DND-41 (cell line): ENCODE data around the gene GRIA1.

Experiments used
- ATAC-seq: fragments of 200-7000 bp; cut with Tn5 transposase; 3 replicates; pipeline ENCODE4 v1.9.1; 2021; ENCODE audit warnings: low read depth; ENCODE audit not compliant: insufficient read depth
- DNase-seq: peaks from one replicate; pipeline ENCODE4 v3.0.0-alpha.2; 2020
- H2AFZ ChIP-seq: 2 replicates; pipeline ENCODE4 v1.6.0; 2012; ENCODE audit warnings: low read depth, low read length
- H3K27ac ChIP-seq: 2 replicates; pipeline ENCODE4 v1.5.1; 2012; ENCODE audit warnings: low read length, inconsistent platforms
- H3K27me3 ChIP-seq: fragments of 200-600 bp; sonication (generic); 2 replicates; pipeline ENCODE4 v1.6.0; 2012; ENCODE audit warnings: low read length, mild to moderate bottlenecking, inconsistent platforms; ENCODE audit not compliant: insufficient read depth, poor library complexity
- H3K36me3 ChIP-seq: 2 replicates; pipeline ENCODE4 v1.5.1; 2012; ENCODE audit warnings: low read length, inconsistent platforms; ENCODE audit not compliant: insufficient read depth
- H3K4me1 ChIP-seq: 2 replicates; pipeline ENCODE4 v1.5.1; 2012; ENCODE audit warnings: mild to moderate bottlenecking, low read length; ENCODE audit not compliant: insufficient read depth
- H3K4me2 ChIP-seq: 2 replicates; pipeline ENCODE4 v1.6.0; 2012; ENCODE audit warnings: mild to moderate bottlenecking, moderate library complexity, low read length, inconsistent platforms; ENCODE audit not compliant: insufficient read depth
- H3K4me3 ChIP-seq, 2 experiments: fragments of 200-600 bp in 1 of 2; shearing (Covaris generic) in 1 of 2; 2 replicates each; pipeline ENCODE4 v1.5.1; 2012 to 2016; ENCODE audit warnings: inconsistent platforms in 2 of 2, low read length in 2 of 2, mild to moderate bottlenecking in 2 of 2, low read depth in 1 of 2, moderate library complexity in 1 of 2
- H3K79me2 ChIP-seq: 2 replicates; pipeline ENCODE4 v1.6.0; 2012; ENCODE audit warnings: low read length, inconsistent platforms; ENCODE audit not compliant: insufficient read depth
- H3K9ac ChIP-seq: 2 replicates; pipeline ENCODE4 v1.6.0; 2012; ENCODE audit warnings: low read depth, mild to moderate bottlenecking, inconsistent platforms, low read length, moderate library complexity
- H3K9me3 ChIP-seq: 2 replicates; pipeline ENCODE4 v1.5.1; 2012; ENCODE audit warnings: low read length, moderate library complexity, mild to moderate bottlenecking, inconsistent platforms; ENCODE audit not compliant: insufficient read depth, severe bottlenecking
- H4K20me1 ChIP-seq: 2 replicates; pipeline ENCODE4 v1.6.0; 2012; ENCODE audit warnings: low read length; ENCODE audit not compliant: insufficient read depth
- CTCF ChIP-seq: IDR thresholded peaks from 2 replicates; pipeline ENCODE4 v1.5.1; 2012; ENCODE audit warnings: borderline replicate concordance, low read length, moderate library complexity, mild to moderate bottlenecking; ENCODE audit not compliant: poor library complexity, severe bottlenecking; ENCODE audit errors: extremely low read depth
- EZH2 ChIP-seq: IDR thresholded peaks from 3 replicates; pipeline ENCODE4 v1.6.1; 2012; ENCODE audit warnings: borderline replicate concordance, low read depth, mild to moderate bottlenecking, moderate library complexity, low read length, inconsistent platforms; ENCODE audit not compliant: severe bottlenecking

Gene GRIA1

GRCh38 chr5:153559926-153560325 lies 69.5 kb downstream of the GRIA1 start:
- TF ChIP-seq EZH2 (no peak), CTCF (no peak)
- Histone ChIP-seq H3K9ac (no peak overlapping the region), H4K20me1 (no peaks in the 10 kb centered on the region), H3K4me2 (no peak overlapping the region), H3K79me2 (no peaks in the 10 kb centered on the region), H3K4me3 (no peak overlapping the region), H3K36me3 (no peaks in the 10 kb centered on the region), H3K27ac (no peak overlapping the region), H2AFZ (no peak overlapping the region), H3K9me3 (no peaks in the 10 kb centered on the region), H3K4me1 (no peaks in the 10 kb centered on the region), H3K27me3 (no peaks in the 10 kb centered on the region)
- no peak for DNase-seq
- no peak for ATAC-seq

GRCh38 chr5:153562189-153562588 lies 71.7 kb downstream of the GRIA1 start:
- no peak overlapping the region for H3K27ac ChIP-seq
- H3K4me3 ChIP-seq, result no peak overlapping the region
- H3K4me1 ChIP-seq, result no peaks in the 10 kb centered on the region
- H3K79me2 ChIP-seq, result no peaks in the 10 kb centered on the region
- no peak overlapping the region for H2AFZ ChIP-seq
- no peaks in the 10 kb centered on the region for H3K36me3 ChIP-seq
- H3K9me3 ChIP-seq, result no peaks in the 10 kb centered on the region
- H3K27me3 ChIP-seq, result no peaks in the 10 kb centered on the region
- DNase-seq, result no peak
- no peaks in the 10 kb centered on the region for H4K20me1 ChIP-seq
- H3K9ac ChIP-seq, result no peak overlapping the region
- ATAC-seq, result no peak
- H3K4me2 ChIP-seq, result no peak overlapping the region
- TF ChIP-seq CTCF, result no peak
- no peak for TF ChIP-seq EZH2

- Histone ChIP-seq H3K4me3 (no peak overlapping the region), H3K36me3 (no peaks in the 10 kb centered on the region), H3K4me2 (no peak overlapping the region), H3K79me2 (no peaks in the 10 kb centered on the region), H3K4me1 (no peaks in the 10 kb centered on the region), H3K9ac (no peak overlapping the region), H4K20me1 (no peaks in the 10 kb centered on the region), H3K27ac (no peak overlapping the region), H2AFZ (no peak overlapping the region), H3K9me3 (no peaks in the 10 kb centered on the region), H3K27me3 (no peaks in the 10 kb centered on the region)
- ATAC-seq (no peak), DNase-seq (no peak)
- no peak for TF ChIP-seq EZH2
- TF ChIP-seq CTCF, result no peak
Measured at GRCh38 chr5:153565822-153566221, 75.4 kb downstream of the GRIA1 start.

DNA sequence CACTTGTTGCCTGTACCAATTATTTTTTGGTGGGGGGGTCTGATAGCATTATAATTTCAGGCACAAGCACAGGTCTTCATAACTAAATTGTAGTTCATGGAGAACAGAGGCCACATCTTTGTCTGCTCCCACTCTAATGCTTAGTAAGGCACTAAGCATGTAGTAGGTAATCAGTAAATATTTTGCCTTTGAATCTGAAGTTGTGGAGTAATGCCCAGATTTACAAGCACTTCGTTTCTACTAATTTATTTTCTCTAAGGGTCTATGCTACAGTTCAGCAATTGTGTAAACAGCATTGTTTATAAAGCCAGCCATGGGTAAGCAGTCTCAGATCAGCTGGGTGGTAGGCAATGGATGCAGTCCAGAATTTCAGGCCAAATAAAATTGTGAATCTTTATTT lies 78.6 kb downstream of the GRIA1 start:
- DNase-seq, result no peak
- no peak overlapping the region for H3K4me3 ChIP-seq
- H3K27ac ChIP-seq, result no peak overlapping the region
- H3K9ac ChIP-seq, result no peak overlapping the region
- ATAC-seq, result no peak
- no peaks in the 10 kb centered on the region for H3K36me3 ChIP-seq
- no peaks in the 10 kb centered on the region for H4K20me1 ChIP-seq
- H3K79me2 ChIP-seq, result no peaks in the 10 kb centered on the region
- no peaks in the 10 kb centered on the region for H3K9me3 ChIP-seq
- H3K27me3 ChIP-seq, result no peaks in the 10 kb centered on the region
- no peak overlapping the region for H2AFZ ChIP-seq
- no peak overlapping the region for H3K4me2 ChIP-seq
- no peak for TF ChIP-seq CTCF
- TF ChIP-seq EZH2, result no peak
- H3K4me1 ChIP-seq, result no peaks in the 10 kb centered on the region
